MM.1S (cell line): ENCODE data around the gene GNGT1.

ENCODE experiments used
- DNase-seq: peaks from one replicate; pipeline ENCODE4 v3.0.0-alpha.2; 2015
- H2AFZ ChIP-seq: fragments of 300-600 bp; sonication (generic); 2 replicates; pipeline ENCODE4 v1.6.0; 2016; ENCODE audit warnings: antibody characterized with exemption, low read length
- H3F3A ChIP-seq: fragments of 300-600 bp; sonication (generic); 2 replicates; pipeline ENCODE4 v1.6.1; 2016; ENCODE audit warnings: mild to moderate bottlenecking, antibody characterized with exemption, low read length, moderate library complexity, mixed read lengths; ENCODE audit not compliant: insufficient read depth
- H3K27ac ChIP-seq: fragments of 300-600 bp; sonication (generic); 2 replicates; pipeline ENCODE4 v1.5.1; 2016; ENCODE audit warnings: mild to moderate bottlenecking, low read length
- H3K27me3 ChIP-seq: fragments of 300-600 bp; sonication (generic); replicated peaks from 2 replicates; pipeline ENCODE4 v1.6.0; 2016; ENCODE audit warnings: low read length; ENCODE audit not compliant: insufficient read depth
- H3K36me3 ChIP-seq: fragments of 300-600 bp; sonication (generic); replicated peaks from 2 replicates; pipeline ENCODE4 v1.6.1; 2016; ENCODE audit warnings: mild to moderate bottlenecking, low read length, mixed read lengths; ENCODE audit not compliant: insufficient read depth
- H3K4me1 ChIP-seq: fragments of 300-600 bp; sonication (generic); 2 replicates; pipeline ENCODE4 v1.6.1; 2016; ENCODE audit warnings: low read length, mixed read lengths
- H3K4me2 ChIP-seq: fragments of 300-600 bp; sonication (generic); 2 replicates; pipeline ENCODE4 v1.6.0; 2016; ENCODE audit warnings: low read depth, low read length
- H3K4me3 ChIP-seq: fragments of 300-600 bp; sonication (generic); 2 replicates; pipeline ENCODE4 v1.5.1; 2016; ENCODE audit warnings: low read length, mixed read lengths
- H3K79me2 ChIP-seq: fragments of 300-600 bp; sonication (generic); 2 replicates; pipeline ENCODE4 v1.6.1; 2016; ENCODE audit warnings: mixed run types, low read length, mixed read lengths
- H3K9ac ChIP-seq: fragments of 300-600 bp; sonication (generic); 2 replicates; pipeline ENCODE4 v1.6.1; 2016; ENCODE audit warnings: low read length, mixed read lengths
- H3K9me2 ChIP-seq: fragments of 300-600 bp; sonication (generic); replicated peaks from 2 replicates; pipeline ENCODE4 v1.6.1; 2016; ENCODE audit warnings: mild to moderate bottlenecking, low read length, mixed read lengths; ENCODE audit not compliant: insufficient read depth
- H3K9me3 ChIP-seq: fragments of 300-600 bp; sonication (generic); replicated peaks from 2 replicates; pipeline ENCODE4 v1.6.1; 2016; ENCODE audit warnings: mild to moderate bottlenecking, low read length, mixed read lengths; ENCODE audit not compliant: insufficient read depth
- H4K20me1 ChIP-seq: fragments of 300-600 bp; sonication (generic); 2 replicates; pipeline ENCODE4 v1.6.1; 2016; ENCODE audit warnings: mild to moderate bottlenecking, low read length, moderate library complexity, mixed read lengths; ENCODE audit not compliant: insufficient read depth
- EZH2 ChIP-seq: fragments of 300-600 bp; sonication (generic); optimal IDR thresholded peaks from 2 replicates; pipeline ENCODE3; 2017; ENCODE audit warnings: low read depth, mild to moderate bottlenecking, antibody characterized with exemption, low read length, mixed read lengths
- EZH2phosphoT487 ChIP-seq: fragments of 300-600 bp; sonication (generic); IDR thresholded peaks from 2 replicates; pipeline ENCODE4 v1.6.1; 2018; ENCODE audit warnings: antibody characterized with exemption, low read length
- TF ChIP-seq, protein P1 (sequence below): fragments of 300-600 bp; sonication (generic); IDR thresholded peaks from 2 replicates; pipeline ENCODE4 v1.5.1; 2016; ENCODE audit warnings: antibody characterized with exemption, low read length, mixed read lengths

GNGT1 gene

DNA sequence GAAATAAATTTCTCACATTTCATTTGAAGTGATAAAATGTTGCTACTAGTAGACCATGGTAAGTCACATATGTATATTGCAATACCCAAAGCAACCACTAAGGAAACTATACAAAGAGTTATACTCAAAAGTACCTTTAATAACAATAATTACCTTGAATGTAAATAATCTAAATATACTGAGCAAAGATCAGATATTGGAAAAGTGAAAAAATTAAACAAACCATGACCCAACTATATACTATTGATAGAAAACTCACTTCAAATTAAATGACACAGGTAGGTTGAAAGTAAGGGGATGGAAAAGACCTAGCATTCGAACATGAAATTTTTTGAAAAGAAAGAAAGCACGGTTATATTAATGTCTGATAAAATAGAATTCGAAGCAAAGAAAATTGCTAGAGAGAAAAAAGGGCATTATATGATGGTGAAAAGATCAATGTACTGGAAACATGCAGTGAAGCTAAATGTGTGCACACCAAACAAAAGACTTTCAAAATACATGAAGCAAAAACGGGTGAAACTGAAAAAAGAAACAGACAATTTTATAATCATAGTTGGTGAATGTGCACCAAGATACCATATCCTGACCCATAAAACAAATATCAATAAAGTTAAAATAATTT lies 44.9 kb upstream of the GNGT1 start:
- Histone ChIP-seq H2AFZ (no peak overlapping the region), H3K27me3 (no peaks in the 10 kb centered on the region), H3K27ac (no peak overlapping the region), H3K36me3 (no peaks in the 10 kb centered on the region), H3K79me2 (no peaks in the 10 kb centered on the region), H3K9me3 (no peaks in the 10 kb centered on the region), H3K4me2 (no peak overlapping the region), H4K20me1 (no peaks in the 10 kb centered on the region), H3K9ac (no peak overlapping the region), H3K9me2 (no peaks in the 10 kb centered on the region), H3K4me1 (no peaks in the 10 kb centered on the region), H3K4me3 (no peak overlapping the region), H3F3A (no peaks in the 10 kb centered on the region)
- no peak for DNase-seq
- TF ChIP-seq EZH2phosphoT487: no peak
- no peak for TF ChIP-seq EZH2
- TF ChIP-seq, protein P1, sequence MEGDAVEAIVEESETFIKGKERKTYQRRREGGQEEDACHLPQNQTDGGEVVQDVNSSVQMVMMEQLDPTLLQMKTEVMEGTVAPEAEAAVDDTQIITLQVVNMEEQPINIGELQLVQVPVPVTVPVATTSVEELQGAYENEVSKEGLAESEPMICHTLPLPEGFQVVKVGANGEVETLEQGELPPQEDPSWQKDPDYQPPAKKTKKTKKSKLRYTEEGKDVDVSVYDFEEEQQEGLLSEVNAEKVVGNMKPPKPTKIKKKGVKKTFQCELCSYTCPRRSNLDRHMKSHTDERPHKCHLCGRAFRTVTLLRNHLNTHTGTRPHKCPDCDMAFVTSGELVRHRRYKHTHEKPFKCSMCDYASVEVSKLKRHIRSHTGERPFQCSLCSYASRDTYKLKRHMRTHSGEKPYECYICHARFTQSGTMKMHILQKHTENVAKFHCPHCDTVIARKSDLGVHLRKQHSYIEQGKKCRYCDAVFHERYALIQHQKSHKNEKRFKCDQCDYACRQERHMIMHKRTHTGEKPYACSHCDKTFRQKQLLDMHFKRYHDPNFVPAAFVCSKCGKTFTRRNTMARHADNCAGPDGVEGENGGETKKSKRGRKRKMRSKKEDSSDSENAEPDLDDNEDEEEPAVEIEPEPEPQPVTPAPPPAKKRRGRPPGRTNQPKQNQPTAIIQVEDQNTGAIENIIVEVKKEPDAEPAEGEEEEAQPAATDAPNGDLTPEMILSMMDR: peak; percentile 43

DNA sequence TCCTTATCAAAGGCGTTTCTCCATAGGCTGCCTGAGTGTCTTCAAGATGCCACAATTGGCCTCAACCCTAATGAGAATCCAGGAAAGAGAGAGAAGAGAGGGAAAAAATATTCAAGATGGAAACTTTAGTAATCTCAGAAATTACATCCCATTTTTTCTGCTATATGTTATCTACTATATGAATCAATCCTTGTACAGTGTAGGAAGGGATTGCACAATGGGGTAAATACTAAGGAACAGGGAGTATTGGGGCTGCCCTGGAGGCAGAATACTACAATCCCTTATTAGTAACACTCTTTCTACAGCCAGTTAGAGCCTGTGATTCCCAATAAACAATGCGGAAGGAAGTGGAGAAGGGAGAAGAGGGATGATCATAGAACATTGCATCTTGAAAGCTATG lies 43.7 kb upstream of the GNGT1 start:
- H3K79me2 ChIP-seq: no peaks in the 10 kb centered on the region
- H3K36me3 ChIP-seq: no peaks in the 10 kb centered on the region
- H2AFZ ChIP-seq: no peak overlapping the region
- H3K9me3 ChIP-seq: no peaks in the 10 kb centered on the region
- no peaks in the 10 kb centered on the region for H3K27me3 ChIP-seq
- no peak overlapping the region for H3K27ac ChIP-seq
- no peak overlapping the region for H3K4me2 ChIP-seq
- H4K20me1 ChIP-seq: no peaks in the 10 kb centered on the region
- no peaks in the 10 kb centered on the region for H3K9me2 ChIP-seq
- H3K4me1 ChIP-seq: no peaks in the 10 kb centered on the region
- TF ChIP-seq EZH2phosphoT487 (no peak), EZH2 (no peak)
- TF ChIP-seq, protein P1: no peak
- no peak overlapping the region for H3K4me3 ChIP-seq
- H3F3A ChIP-seq: no peaks in the 10 kb centered on the region
- no peak overlapping the region for H3K9ac ChIP-seq
- DNase-seq: no peak

DNA sequence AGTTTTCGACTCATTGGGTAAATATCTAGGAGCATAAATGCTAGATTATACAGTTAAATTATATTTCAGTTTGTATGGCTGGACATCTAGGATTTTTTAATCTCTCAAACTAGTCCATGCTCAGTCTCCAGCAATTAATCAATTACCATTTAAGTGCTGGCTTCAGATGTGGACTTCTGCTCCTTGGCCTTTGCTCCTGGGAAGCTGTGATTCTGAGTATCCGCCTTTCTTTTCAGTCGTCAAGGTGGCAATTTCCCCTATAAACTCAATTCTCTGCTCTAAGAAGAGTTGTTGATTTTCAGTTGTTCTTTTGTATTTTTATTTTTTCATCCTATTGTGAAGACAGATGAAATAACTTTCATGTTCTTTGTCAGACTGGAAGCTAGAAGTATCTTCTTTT lies 39.5 kb upstream of the GNGT1 start:
- H3K79me2 ChIP-seq: no peaks in the 10 kb centered on the region
- H4K20me1 ChIP-seq: no peaks in the 10 kb centered on the region
- no peak for DNase-seq
- H3K4me3 ChIP-seq: no peak overlapping the region
- no peak overlapping the region for H3K27ac ChIP-seq
- no peaks in the 10 kb centered on the region for H3K4me1 ChIP-seq
- no peaks in the 10 kb centered on the region for H3F3A ChIP-seq
- no peaks in the 10 kb centered on the region; the same call in 1 of the 2 replicates for H3K9me3 ChIP-seq
- no peak overlapping the region for H3K4me2 ChIP-seq
- no peaks in the 10 kb centered on the region for H3K27me3 ChIP-seq
- H3K36me3 ChIP-seq: no peaks in the 10 kb centered on the region
- TF ChIP-seq EZH2phosphoT487 (no peak), EZH2 (no peak)
- TF ChIP-seq, protein P1: no peak
- H3K9ac ChIP-seq: no peak overlapping the region
- H3K9me2 ChIP-seq: no peaks in the 10 kb centered on the region
- no peak overlapping the region for H2AFZ ChIP-seq
